WTC11 (cell line): ENCODE data around the gene OPA1. TPM values are rescaled to one million over a fixed set of nuclear protein-coding genes. Genes with fewer than 3 reads are reported as not detected.

Experiments used
- ATAC-seq: fragments of 200-7000 bp; cut with Tn5 transposase; 2 replicates; pipeline ENCODE4 v1.10.0; 2021; ENCODE audit warnings: mild to moderate bottlenecking, moderate library complexity
- CTCF ChIA-PET: fragments of 300-600 bp; sonication (Branson Sonifier 250); formaldehyde crosslinking; loops from one replicate; lab custom pipeline; 2021; ENCODE audit warnings: antibody characterized with exemption; lab: Charles Lee
- POLR2A ChIA-PET: fragments of 350-600 bp; sonication (Branson Sonifier 250); formaldehyde crosslinking; loops from one replicate; lab custom pipeline; 2021; ENCODE audit warnings: antibody characterized with exemption; lab: Charles Lee
- DNase-seq: peaks from one replicate; pipeline ENCODE4 v3.0.0; 2021; ENCODE audit warnings: low spot score
- H3K27ac Mint-ChIP-seq: 2 replicates; pipeline ENCODE4 v1.8.0; 2021; ENCODE audit warnings: mixed read lengths
- H3K27me3 Mint-ChIP-seq: 2 replicates; pipeline ENCODE4 v1.8.0; 2021; ENCODE audit warnings: low read depth, mild to moderate bottlenecking, moderate library complexity, mixed read lengths
- H3K36me3 Mint-ChIP-seq: 2 replicates; pipeline ENCODE4 v1.8.0; 2021; ENCODE audit warnings: mixed read lengths
- H3K4me1 Mint-ChIP-seq: 2 replicates; pipeline ENCODE4 v1.8.0; 2022; ENCODE audit warnings: mixed read lengths
- H3K4me3 Mint-ChIP-seq: 2 replicates; pipeline ENCODE4 v1.8.0; 2021; ENCODE audit warnings: mild to moderate bottlenecking, moderate library complexity, mixed read lengths
- H3K9me3 Mint-ChIP-seq: 2 replicates; pipeline ENCODE4 v1.8.0; 2021; ENCODE audit warnings: mixed read lengths
- AR ChIP-seq: fragments of 250-450 bp; sonication (Bioruptor Pico); IDR thresholded peaks from 2 replicates; pipeline ENCODE4 v1.9.0; 2021; ENCODE audit warnings: mild to moderate bottlenecking
- CREM ChIP-seq: sonication (generic); formaldehyde crosslinking; IDR thresholded peaks from 2 replicates; pipeline ENCODE4 v1.8.1; 2022; ENCODE audit warnings: mild to moderate bottlenecking, missing genetic modification reagents, moderate library complexity
- E2F4 ChIP-seq: sonication (generic); formaldehyde crosslinking; IDR thresholded peaks from 2 replicates; pipeline ENCODE4 v1.8.1; 2022; ENCODE audit warnings: low read depth, mild to moderate bottlenecking, moderate library complexity, missing genetic modification reagents, borderline replicate concordance
- ELF4 ChIP-seq: sonication (generic); formaldehyde crosslinking; IDR thresholded peaks from 2 replicates; pipeline ENCODE4 v1.8.1; 2022; ENCODE audit warnings: low read depth, mild to moderate bottlenecking, moderate library complexity, missing genetic modification reagents
- ETV6 ChIP-seq: sonication (generic); formaldehyde crosslinking; IDR thresholded peaks from 2 replicates; pipeline ENCODE4 v1.8.1; 2022; ENCODE audit warnings: mild to moderate bottlenecking, missing genetic modification reagents
- FOXP4 ChIP-seq: sonication (generic); formaldehyde crosslinking; IDR thresholded peaks from 2 replicates; pipeline ENCODE4 v1.8.0; 2022; ENCODE audit warnings: mild to moderate bottlenecking, missing genetic modification reagents
- JUN ChIP-seq: sonication (generic); formaldehyde crosslinking; IDR thresholded peaks from 2 replicates; pipeline ENCODE4 v1.8.0; 2023; ENCODE audit warnings: mild to moderate bottlenecking, missing genetic modification reagents
- KAT7 ChIP-seq: sonication (generic); formaldehyde crosslinking; IDR thresholded peaks from 2 replicates; pipeline ENCODE4 v1.8.1; 2023; ENCODE audit warnings: missing genetic modification reagents, mild to moderate bottlenecking, borderline replicate concordance
- MLX ChIP-seq: sonication (generic); formaldehyde crosslinking; IDR thresholded peaks from 2 replicates; pipeline ENCODE4 v1.8.1; 2023; ENCODE audit warnings: mild to moderate bottlenecking, missing genetic modification reagents, moderate library complexity
- NR3C1 ChIP-seq: sonication (generic); formaldehyde crosslinking; conservative IDR thresholded peaks from 2 replicates; pipeline ENCODE4 v1.8.1; 2023; ENCODE audit warnings: low read depth, mild to moderate bottlenecking, missing genetic modification reagents
- PRRX2 ChIP-seq: fragments of 250-450 bp; sonication (Bioruptor Pico); IDR thresholded peaks from 2 replicates; pipeline ENCODE4 v1.8.0; 2021; ENCODE audit warnings: mild to moderate bottlenecking
- RORB ChIP-seq: fragments of 250-450 bp; sonication (Bioruptor Pico); IDR thresholded peaks from 2 replicates; pipeline ENCODE4 v1.9.0; 2021; ENCODE audit warnings: mild to moderate bottlenecking
- SMAD4 ChIP-seq: sonication (generic); formaldehyde crosslinking; IDR thresholded peaks from 2 replicates; pipeline ENCODE4 v1.8.0; 2022; ENCODE audit warnings: mild to moderate bottlenecking, missing genetic modification reagents
- ZNF219 ChIP-seq: sonication (generic); formaldehyde crosslinking; IDR thresholded peaks from 2 replicates; pipeline ENCODE4 v1.8.0; 2023; ENCODE audit warnings: missing genetic modification reagents, mild to moderate bottlenecking, borderline replicate concordance
- ZNF232 ChIP-seq: sonication (generic); formaldehyde crosslinking; IDR thresholded peaks from 2 replicates; pipeline ENCODE4 v1.8.0; 2022; ENCODE audit warnings: mild to moderate bottlenecking, missing genetic modification reagents
- ZNF263 ChIP-seq: sonication (generic); formaldehyde crosslinking; IDR thresholded peaks from 2 replicates; pipeline ENCODE4 v1.8.1; 2022; ENCODE audit warnings: low read depth, mild to moderate bottlenecking, moderate library complexity, missing genetic modification reagents
- ZNF317 ChIP-seq: sonication (generic); formaldehyde crosslinking; IDR thresholded peaks from 2 replicates; pipeline ENCODE4 v1.8.1; 2023; ENCODE audit warnings: low read depth, mild to moderate bottlenecking, moderate library complexity, missing genetic modification reagents, borderline replicate concordance
- ZNF396 ChIP-seq: fragments of 250-450 bp; sonication (Bioruptor Pico); IDR thresholded peaks from 2 replicates; pipeline ENCODE4 v1.8.0; 2021; ENCODE audit warnings: mild to moderate bottlenecking, moderate library complexity, borderline replicate concordance
- ZNF416 ChIP-seq: fragments of 250-450 bp; sonication (Bioruptor Pico); IDR thresholded peaks from 2 replicates; pipeline ENCODE4 v1.9.0; 2021; ENCODE audit warnings: mild to moderate bottlenecking, inconsistent platforms
- ZNF423 ChIP-seq: fragments of 250-450 bp; sonication (Bioruptor Pico); IDR thresholded peaks from 2 replicates; pipeline ENCODE4 v2.1.2; 2022; ENCODE audit warnings: mild to moderate bottlenecking, moderate library complexity
- ZNF671 ChIP-seq: fragments of 250-450 bp; sonication (Bioruptor Pico); IDR thresholded peaks from 2 replicates; pipeline ENCODE4 v1.8.0; 2021; ENCODE audit warnings: mild to moderate bottlenecking
- ZSCAN18 ChIP-seq: fragments of 250-450 bp; sonication (Bioruptor Pico); IDR thresholded peaks from 2 replicates; pipeline ENCODE4 v2.1.2; 2022; ENCODE audit warnings: mild to moderate bottlenecking, moderate library complexity
- total RNA-seq: library from RNA; stranded (reverse); gene quantifications from 3 replicates; pipeline ENCODE4 v1.2.3, GENCODE V29; 2021
- TF ChIP-seq, protein P1 (sequence below): sonication (generic); formaldehyde crosslinking; IDR thresholded peaks from 2 replicates; pipeline ENCODE4 v1.8.1; 2022; ENCODE audit warnings: missing genetic modification reagents, borderline replicate concordance
- TF ChIP-seq, protein P2 (sequence below): sonication (generic); formaldehyde crosslinking; IDR thresholded peaks from 2 replicates; pipeline ENCODE4 v1.8.0; 2023; ENCODE audit warnings: missing genetic modification reagents, mild to moderate bottlenecking, borderline replicate concordance

Gene OPA1
- total RNA-seq, 1 experiment from 2014 or later, result 84.7 TPM

GRCh38 chr3:193641440-193641775 is 48.4 kb downstream of the OPA1 start (continued):
- TF ChIP-seq AR (CRISPR knock-in tag) (no peak), ETV6 (CRISPR knock-in tag) (no peak), RORB (CRISPR knock-in tag) (no peak), KAT7 (no peak), PRRX2 (CRISPR knock-in tag) (no peak), SMAD4 (CRISPR knock-in tag) (no peak), ZNF317 (CRISPR knock-in tag) (no peak), ZNF396 (CRISPR knock-in tag) (no peak)
- TF ChIP-seq, protein P1, sequence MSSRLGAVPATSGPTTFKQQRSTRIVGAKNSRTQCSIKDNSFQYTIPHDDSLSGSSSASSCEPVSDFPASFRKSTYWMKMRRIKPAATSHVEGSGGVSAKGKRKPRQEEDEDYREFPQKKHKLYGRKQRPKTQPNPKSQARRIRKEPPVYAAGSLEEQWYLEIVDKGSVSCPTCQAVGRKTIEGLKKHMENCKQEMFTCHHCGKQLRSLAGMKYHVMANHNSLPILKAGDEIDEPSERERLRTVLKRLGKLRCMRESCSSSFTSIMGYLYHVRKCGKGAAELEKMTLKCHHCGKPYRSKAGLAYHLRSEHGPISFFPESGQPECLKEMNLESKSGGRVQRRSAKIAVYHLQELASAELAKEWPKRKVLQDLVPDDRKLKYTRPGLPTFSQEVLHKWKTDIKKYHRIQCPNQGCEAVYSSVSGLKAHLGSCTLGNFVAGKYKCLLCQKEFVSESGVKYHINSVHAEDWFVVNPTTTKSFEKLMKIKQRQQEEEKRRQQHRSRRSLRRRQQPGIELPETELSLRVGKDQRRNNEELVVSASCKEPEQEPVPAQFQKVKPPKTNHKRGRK (CRISPR knock-in tag), result no peak

- CTCF ChIA-PET, result no interaction called here
- Mint-ChIP-seq H3K36me3 (peaks cover 57% of the 10 kb centered on the region), H3K27ac (no peak overlapping the region)
Measured at GRCh38 chr3:193645806-193646205, 52.8 kb downstream of the OPA1 start.

More at GRCh38 chr3:193645806-193646205, 52.8 kb downstream of the OPA1 start:
- POLR2A ChIA-PET, result no interaction called here
- no peak for ATAC-seq
- Mint-ChIP-seq H3K27me3 (no peaks in the 10 kb centered on the region), H3K9me3 (no peaks in the 10 kb centered on the region), H3K4me3 (no peak overlapping the region), H3K4me1 (peaks cover 4% of the 10 kb centered on the region; the same call in 1 of the 2 replicates)
- DNase-seq, result no peak
- TF ChIP-seq MLX (no peak), ZNF263 (CRISPR knock-in tag) (no peak), NR3C1 (CRISPR knock-in tag) (no peak), ZNF416 (CRISPR knock-in tag) (no peak), JUN (no peak), E2F4 (CRISPR knock-in tag) (no peak), ZNF671 (CRISPR knock-in tag) (no peak), ZNF219 (no peak), ELF4 (CRISPR knock-in tag) (no peak), FOXP4 (CRISPR knock-in tag) (no peak), ZNF232 (no peak), ZSCAN18 (no peak), CREM (CRISPR knock-in tag) (no peak), ZNF423 (CRISPR knock-in tag) (no peak)
- TF ChIP-seq, protein P2, sequence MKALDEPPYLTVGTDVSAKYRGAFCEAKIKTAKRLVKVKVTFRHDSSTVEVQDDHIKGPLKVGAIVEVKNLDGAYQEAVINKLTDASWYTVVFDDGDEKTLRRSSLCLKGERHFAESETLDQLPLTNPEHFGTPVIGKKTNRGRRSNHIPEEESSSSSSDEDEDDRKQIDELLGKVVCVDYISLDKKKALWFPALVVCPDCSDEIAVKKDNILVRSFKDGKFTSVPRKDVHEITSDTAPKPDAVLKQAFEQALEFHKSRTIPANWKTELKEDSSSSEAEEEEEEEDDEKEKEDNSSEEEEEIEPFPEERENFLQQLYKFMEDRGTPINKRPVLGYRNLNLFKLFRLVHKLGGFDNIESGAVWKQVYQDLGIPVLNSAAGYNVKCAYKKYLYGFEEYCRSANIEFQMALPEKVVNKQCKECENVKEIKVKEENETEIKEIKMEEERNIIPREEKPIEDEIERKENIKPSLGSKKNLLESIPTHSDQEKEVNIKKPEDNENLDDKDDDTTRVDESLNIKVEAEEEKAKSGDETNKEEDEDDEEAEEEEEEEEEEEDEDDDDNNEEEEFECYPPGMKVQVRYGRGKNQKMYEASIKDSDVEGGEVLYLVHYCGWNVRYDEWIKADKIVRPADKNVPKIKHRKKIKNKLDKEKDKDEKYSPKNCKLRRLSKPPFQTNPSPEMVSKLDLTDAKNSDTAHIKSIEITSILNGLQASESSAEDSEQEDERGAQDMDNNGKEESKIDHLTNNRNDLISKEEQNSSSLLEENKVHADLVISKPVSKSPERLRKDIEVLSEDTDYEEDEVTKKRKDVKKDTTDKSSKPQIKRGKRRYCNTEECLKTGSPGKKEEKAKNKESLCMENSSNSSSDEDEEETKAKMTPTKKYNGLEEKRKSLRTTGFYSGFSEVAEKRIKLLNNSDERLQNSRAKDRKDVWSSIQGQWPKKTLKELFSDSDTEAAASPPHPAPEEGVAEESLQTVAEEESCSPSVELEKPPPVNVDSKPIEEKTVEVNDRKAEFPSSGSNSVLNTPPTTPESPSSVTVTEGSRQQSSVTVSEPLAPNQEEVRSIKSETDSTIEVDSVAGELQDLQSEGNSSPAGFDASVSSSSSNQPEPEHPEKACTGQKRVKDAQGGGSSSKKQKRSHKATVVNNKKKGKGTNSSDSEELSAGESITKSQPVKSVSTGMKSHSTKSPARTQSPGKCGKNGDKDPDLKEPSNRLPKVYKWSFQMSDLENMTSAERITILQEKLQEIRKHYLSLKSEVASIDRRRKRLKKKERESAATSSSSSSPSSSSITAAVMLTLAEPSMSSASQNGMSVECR (CRISPR knock-in tag), result no peak
